Measurements from ENCODE around the gene EPHA10. TPM values are rescaled to one million over a fixed set of nuclear protein-coding genes. Genes with fewer than 3 reads are reported as not detected.

EPHA10 gene
- total and polyA plus RNA-seq, 3 experiments from 2014 or later: 0.04 TPM; not detected in 2

DNA sequence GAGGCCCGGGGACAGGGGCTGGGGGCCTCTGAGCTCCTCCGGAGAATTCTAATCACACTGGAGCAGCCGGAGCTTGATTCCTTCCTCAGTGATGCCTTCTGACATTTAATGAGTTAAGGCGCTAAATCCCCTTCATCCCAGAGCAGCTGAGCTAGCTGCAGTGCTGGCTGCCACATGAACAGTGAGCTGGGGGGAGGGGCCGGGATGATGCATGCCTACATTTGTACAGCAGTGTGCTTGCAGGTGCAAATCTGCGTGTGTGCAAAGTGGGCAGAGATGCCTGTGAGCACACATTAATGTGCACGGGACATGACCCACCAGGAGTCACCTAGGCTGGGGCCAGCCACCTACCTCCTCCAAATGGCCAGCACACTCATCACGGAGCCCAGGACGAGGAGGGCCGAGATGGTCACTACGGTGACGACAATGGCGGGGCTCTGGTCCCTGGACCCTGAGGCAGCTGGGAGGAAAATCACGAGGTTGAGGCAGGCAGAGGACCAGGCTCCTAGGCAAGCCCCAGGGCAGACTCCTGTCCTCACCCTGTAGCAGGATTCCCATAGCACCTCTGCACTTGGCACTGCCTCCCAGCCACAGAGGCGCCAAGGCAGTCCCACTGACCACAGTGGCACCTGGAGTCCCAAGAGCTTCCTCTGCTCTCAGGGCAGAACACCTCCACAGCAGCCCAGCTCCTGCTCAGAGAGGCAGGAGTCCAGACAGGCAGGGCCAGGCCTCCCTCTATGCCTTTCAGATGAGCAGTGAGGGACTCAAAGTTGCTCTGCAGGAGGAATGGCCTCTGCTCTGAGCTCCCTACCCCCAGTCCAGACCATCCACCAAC lies 38.0 kb downstream of the EPHA10 start:
- Mint-ChIP-seq H3K27me3 (peaks cover 11 to 34% of the 10 kb centered on the region in 2 donors), H3K9me3 (no peaks in the 10 kb centered on the region), H3K4me1 (no peaks in the 10 kb centered on the region), H3K36me3 (peaks cover 0 to 2% (median 0%) of the 10 kb centered on the region in 3 donors), H3K27ac (no peak overlapping the region), H3K4me3 (no peak overlapping the region)
- no peaks in the 10 kb centered on the region for H3K9me3 ChIP-seq (ENCODE audit: low read length)
- no peak overlapping the region for H3K4me3 ChIP-seq (ENCODE audit: low read length)
- CTCF ChIA-PET: no interaction called here
- H3K27ac ChIP-seq (ENCODE audit: low read depth, low read length): no peak overlapping the region
- no peak for DNase-seq
- POLR2A ChIA-PET: no interaction called here
- peaks cover 5% of the 10 kb centered on the region for H3K27me3 ChIP-seq (ENCODE audit: insufficient read depth, low read length, poor library complexity, severe bottlenecking)
- H3K4me1 ChIP-seq (ENCODE audit: insufficient read depth, low read length): no peaks in the 10 kb centered on the region
- no peaks in the 10 kb centered on the region for H3K36me3 ChIP-seq (ENCODE audit: insufficient read depth, low read length)

GRCh38 chr1:37725851-37726613 lies 38.9 kb downstream of the EPHA10 start:
- no peaks in the 10 kb centered on the region for H3K4me1 ChIP-seq (ENCODE audit: insufficient read depth, low read length)
- no peak overlapping the region for H3K4me3 ChIP-seq (ENCODE audit: low read length)
- no peaks in the 10 kb centered on the region for H3K9me3 ChIP-seq (ENCODE audit: low read length)
- H3K27ac Mint-ChIP-seq: no peak overlapping the region
- no peak overlapping the region for H3K4me3 Mint-ChIP-seq
- ChIA-PET CTCF (no interaction called here), POLR2A (no interaction called here)
- DNase-seq: no peak
- no peaks in the 10 kb centered on the region for H3K9me3 Mint-ChIP-seq
- peaks cover 5% of the 10 kb centered on the region for H3K27me3 ChIP-seq (ENCODE audit: insufficient read depth, low read length, poor library complexity, severe bottlenecking)
- H3K4me1 Mint-ChIP-seq: no peaks in the 10 kb centered on the region
- H3K27me3 Mint-ChIP-seq: peaks cover 11 to 33% of the 10 kb centered on the region in 2 donors
- H3K27ac ChIP-seq (ENCODE audit: low read depth, low read length): no peak overlapping the region
- H3K36me3 ChIP-seq (ENCODE audit: insufficient read depth, low read length): no peaks in the 10 kb centered on the region
- H3K36me3 Mint-ChIP-seq: peaks cover 0 to 2% (median 0%) of the 10 kb centered on the region in 3 donors

DNA sequence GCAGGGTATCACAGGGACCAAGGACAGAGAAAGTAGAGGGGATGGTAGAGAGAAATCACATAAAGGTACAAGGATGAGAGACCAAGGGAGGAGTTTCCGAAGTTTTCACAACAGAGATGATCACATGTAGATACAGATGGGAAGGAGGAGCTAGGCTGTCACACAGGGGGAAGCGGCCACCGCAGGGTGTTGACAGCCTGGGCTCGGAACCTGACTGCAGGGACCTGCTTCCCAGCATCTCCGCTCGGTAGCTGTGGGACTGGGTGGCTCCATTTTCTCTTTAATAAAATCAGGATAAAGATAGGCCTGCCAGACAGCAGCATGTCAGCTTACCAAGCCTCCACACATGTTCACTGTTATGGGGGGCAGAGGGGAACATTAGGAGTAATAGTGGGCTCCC lies 40.3 kb downstream of the EPHA10 start:
- no peak overlapping the region for H3K27ac ChIP-seq (ENCODE audit: low read depth, low read length)
- H3K4me1 ChIP-seq (ENCODE audit: insufficient read depth, low read length): no peaks in the 10 kb centered on the region
- DNase-seq: no peak
- no peaks in the 10 kb centered on the region for H3K4me1 Mint-ChIP-seq
- no peaks in the 10 kb centered on the region for H3K9me3 Mint-ChIP-seq
- H3K36me3 Mint-ChIP-seq: peaks cover 0 to 2% (median 0%) of the 10 kb centered on the region in 3 donors
- peaks cover 11 to 30% of the 10 kb centered on the region in 2 donors for H3K27me3 Mint-ChIP-seq
- H3K4me3 ChIP-seq (ENCODE audit: low read length): no peak overlapping the region
- H3K27ac Mint-ChIP-seq: no peak overlapping the region
- H3K9me3 ChIP-seq (ENCODE audit: low read length): no peaks in the 10 kb centered on the region
- no peak overlapping the region for H3K4me3 Mint-ChIP-seq
- ChIA-PET POLR2A (no interaction called here), CTCF (no interaction called here)
- H3K27me3 ChIP-seq (ENCODE audit: insufficient read depth, low read length, poor library complexity, severe bottlenecking): no peaks in the 10 kb centered on the region
- H3K36me3 ChIP-seq (ENCODE audit: insufficient read depth, low read length): no peaks in the 10 kb centered on the region

- H3K36me3 ChIP-seq (ENCODE audit: insufficient read depth, low read length): no peaks in the 10 kb centered on the region
- no peak for DNase-seq
- peaks cover 6 to 34% of the 10 kb centered on the region in 2 donors for H3K27me3 Mint-ChIP-seq
- POLR2A ChIA-PET: no interaction called here
- H3K27ac Mint-ChIP-seq: no peak overlapping the region
- H3K4me3 Mint-ChIP-seq: no peak overlapping the region
- H3K4me1 Mint-ChIP-seq: no peaks in the 10 kb centered on the region
- H3K27ac ChIP-seq (ENCODE audit: low read depth, low read length): no peak overlapping the region
- H3K4me1 ChIP-seq (ENCODE audit: insufficient read depth, low read length): no peaks in the 10 kb centered on the region
- peaks cover 0 to 2% (median 0%) of the 10 kb centered on the region in 3 donors for H3K36me3 Mint-ChIP-seq
- no peak overlapping the region for H3K4me3 ChIP-seq (ENCODE audit: low read length)
- no peaks in the 10 kb centered on the region for H3K9me3 Mint-ChIP-seq
- CTCF ChIA-PET: no interaction called here
- no peaks in the 10 kb centered on the region for H3K9me3 ChIP-seq (ENCODE audit: low read length)
- H3K27me3 ChIP-seq (ENCODE audit: insufficient read depth, low read length, poor library complexity, severe bottlenecking): no peaks in the 10 kb centered on the region
These were observed 41.4 kb downstream of the EPHA10 start for GRCh38 chr1:37723390-37724078.

DNA sequence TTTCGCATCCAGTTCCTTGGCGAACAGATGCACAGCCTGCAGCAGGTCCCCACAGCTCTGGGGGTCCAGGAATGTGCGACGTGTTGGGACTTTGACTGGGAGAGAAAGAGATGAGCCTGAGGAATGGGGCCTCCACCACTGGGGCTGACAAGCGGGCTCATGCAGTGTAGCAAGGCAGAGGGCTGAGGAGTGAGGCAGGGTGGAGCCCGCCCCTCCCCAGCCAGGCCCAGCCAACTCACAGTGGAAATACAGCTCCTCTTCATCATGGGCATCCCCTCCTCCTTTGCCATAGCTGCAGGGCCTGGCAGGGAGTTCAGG lies 41.9 kb downstream of the EPHA10 start:
- CTCF ChIA-PET: no interaction called here
- H3K9me3 ChIP-seq (ENCODE audit: low read length): no peaks in the 10 kb centered on the region
- H3K4me1 ChIP-seq (ENCODE audit: insufficient read depth, low read length): no peaks in the 10 kb centered on the region
- peaks cover 6 to 32% of the 10 kb centered on the region in 2 donors for H3K27me3 Mint-ChIP-seq
- H3K36me3 ChIP-seq (ENCODE audit: insufficient read depth, low read length): no peaks in the 10 kb centered on the region
- H3K36me3 Mint-ChIP-seq: peaks cover 0 to 2% (median 0%) of the 10 kb centered on the region in 3 donors
- POLR2A ChIA-PET: no interaction called here
- H3K27me3 ChIP-seq (ENCODE audit: insufficient read depth, low read length, poor library complexity, severe bottlenecking): no peaks in the 10 kb centered on the region
- no peaks in the 10 kb centered on the region for H3K4me1 Mint-ChIP-seq
- no peak overlapping the region for H3K4me3 ChIP-seq (ENCODE audit: low read length)
- H3K9me3 Mint-ChIP-seq: no peaks in the 10 kb centered on the region
- H3K27ac ChIP-seq (ENCODE audit: low read depth, low read length): no peak overlapping the region
- no peak overlapping the region for H3K27ac Mint-ChIP-seq
- DNase-seq: no peak
- H3K4me3 Mint-ChIP-seq: no peak overlapping the region

- POLR2A ChIA-PET: no interaction called here
- Mint-ChIP-seq H3K27me3 (peaks cover 6 to 26% of the 10 kb centered on the region in 2 donors), H3K4me1 (no peaks in the 10 kb centered on the region), H3K36me3 (no peaks in the 10 kb centered on the region), H3K4me3 (no peak overlapping the region), H3K9me3 (no peaks in the 10 kb centered on the region), H3K27ac (peak overlapping the region in 1 of 8 donors; percentile 42)
- H3K4me1 ChIP-seq (ENCODE audit: insufficient read depth, low read length): no peaks in the 10 kb centered on the region
- H3K27me3 ChIP-seq (ENCODE audit: insufficient read depth, low read length, poor library complexity, severe bottlenecking): no peaks in the 10 kb centered on the region
- H3K27ac ChIP-seq (ENCODE audit: low read depth, low read length): no peak overlapping the region
- H3K36me3 ChIP-seq (ENCODE audit: insufficient read depth, low read length): no peaks in the 10 kb centered on the region
- no peak for DNase-seq
- H3K9me3 ChIP-seq (ENCODE audit: low read length): no peaks in the 10 kb centered on the region
- H3K4me3 ChIP-seq (ENCODE audit: low read length): no peak overlapping the region
- CTCF ChIA-PET: no interaction called here
These were observed 42.5 kb downstream of the EPHA10 start for GRCh38 chr1:37722181-37723071.

- Histone ChIP-seq H3K4me3 (ENCODE audit: low read length) (no peak overlapping the region), H3K36me3 (ENCODE audit: insufficient read depth, low read length) (no peaks in the 10 kb centered on the region), H3K27ac (ENCODE audit: low read depth, low read length) (no peak overlapping the region), H3K4me1 (ENCODE audit: insufficient read depth, low read length) (no peaks in the 10 kb centered on the region), H3K27me3 (ENCODE audit: insufficient read depth, low read length, poor library complexity, severe bottlenecking) (no peaks in the 10 kb centered on the region), H3K9me3 (ENCODE audit: low read length) (no peaks in the 10 kb centered on the region)
- no peak overlapping the region for H3K27ac Mint-ChIP-seq
- CTCF ChIA-PET: no interaction called here
- no peaks in the 10 kb centered on the region for H3K36me3 Mint-ChIP-seq
- no peak overlapping the region for H3K4me3 Mint-ChIP-seq
- no peaks in the 10 kb centered on the region for H3K4me1 Mint-ChIP-seq
- peaks cover 7 to 26% of the 10 kb centered on the region in 2 donors for H3K27me3 Mint-ChIP-seq
- no peak for DNase-seq
- no peaks in the 10 kb centered on the region for H3K9me3 Mint-ChIP-seq
- POLR2A ChIA-PET: no interaction called here
These were observed 43.4 kb downstream of the EPHA10 start for GRCh38 chr1:37721565-37721964.
